RWPE2 (cell line): ENCODE measurements around the gene HSPB9.
A peak's percentile ranks its signal among the peaks of the same experiment; 100 is the strongest.

Source experiments
- ATAC-seq: fragments of 200-7000 bp; cut with Tn5 transposase; 3 replicates; pipeline ENCODE4 v1.9.1; 2021; ENCODE audit warnings: low read depth
- DNase-seq: peaks from one replicate; pipeline ENCODE4 v3.0.0-alpha.2; 2020; ENCODE audit warnings: low spot score
- H3K27ac ChIP-seq: fragments of 450-650 bp; 2 replicates; pipeline ENCODE4 v1.5.1; 2017; ENCODE audit warnings: mild to moderate bottlenecking; ENCODE audit not compliant: poor library complexity, severe bottlenecking
- H3K27me3 ChIP-seq: fragments of 250-450 bp; sonication (Bioruptor Pico); 2 replicates; pipeline ENCODE4 v1.5.1; 2021; ENCODE audit warnings: mild to moderate bottlenecking, moderate library complexity; ENCODE audit not compliant: insufficient read depth, poor library complexity, severe bottlenecking
- H3K36me3 ChIP-seq: fragments of 250-450 bp; sonication (Bioruptor Pico); 2 replicates; pipeline ENCODE4 v1.5.1; 2020; ENCODE audit warnings: low read depth, mild to moderate bottlenecking, moderate library complexity
- H3K4me1 ChIP-seq: fragments of 250-450 bp; sonication (Bioruptor Pico); 2 replicates; pipeline ENCODE4 v1.5.1; 2021; ENCODE audit warnings: mild to moderate bottlenecking, moderate library complexity; ENCODE audit not compliant: insufficient read depth, poor library complexity, severe bottlenecking
- H3K4me3 ChIP-seq: fragments of 250-450 bp; sonication (Bioruptor Pico); 2 replicates; pipeline ENCODE4 v1.5.1; 2021; ENCODE audit warnings: mild to moderate bottlenecking, moderate library complexity; ENCODE audit not compliant: severe bottlenecking
- H3K9me3 ChIP-seq: fragments of 250-450 bp; sonication (Bioruptor Pico); 2 replicates; pipeline ENCODE4 v1.5.1; 2021; ENCODE audit warnings: mild to moderate bottlenecking, moderate library complexity; ENCODE audit not compliant: severe bottlenecking
- TF ChIP-seq, protein P1 (sequence below): fragments of 450-650 bp; IDR thresholded peaks from one replicate; pipeline ENCODE4 v1.5.1; 2017; ENCODE audit warnings: mild to moderate bottlenecking, moderate library complexity; ENCODE audit not compliant: poor library complexity, severe bottlenecking

HSPB9 gene

DNA sequence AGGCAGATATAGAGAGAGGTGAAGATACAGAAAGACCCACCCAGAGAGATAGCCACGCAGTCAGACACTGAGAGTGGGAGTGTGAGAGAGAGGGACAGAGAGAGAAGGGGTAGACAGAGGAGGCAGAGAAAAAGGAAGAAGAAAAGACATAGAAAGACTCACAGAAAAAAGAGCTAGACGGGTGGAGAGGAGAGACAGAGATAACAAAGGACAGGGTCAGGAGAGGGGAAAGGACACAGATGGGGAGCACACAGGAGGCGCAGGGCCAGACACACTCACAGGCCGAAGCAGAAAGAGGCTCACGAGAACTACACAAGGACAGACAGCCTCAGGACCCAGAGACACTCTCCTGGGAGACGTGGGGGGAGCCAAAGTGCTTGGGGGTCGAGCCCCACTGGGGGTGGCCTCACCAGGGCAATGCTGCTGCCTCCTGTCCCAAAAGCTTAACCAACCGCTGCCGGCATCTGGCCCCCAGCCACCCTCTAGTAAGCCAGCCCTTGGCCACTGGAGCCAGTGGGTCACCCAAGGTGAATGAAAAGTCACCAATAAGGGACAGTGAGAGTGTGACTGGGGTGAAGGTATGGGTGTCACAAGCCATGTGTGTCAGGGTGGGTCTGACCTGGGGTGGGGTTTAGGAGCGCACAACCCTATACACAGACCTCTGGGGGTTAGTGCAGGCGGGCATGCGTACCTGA, 28.1 kb upstream of the HSPB9 start:
- ATAC-seq (no peak), DNase-seq (no peak)
- H3K27me3 ChIP-seq, result peaks cover 11% of the 10 kb centered on the region
- TF ChIP-seq, protein P1, sequence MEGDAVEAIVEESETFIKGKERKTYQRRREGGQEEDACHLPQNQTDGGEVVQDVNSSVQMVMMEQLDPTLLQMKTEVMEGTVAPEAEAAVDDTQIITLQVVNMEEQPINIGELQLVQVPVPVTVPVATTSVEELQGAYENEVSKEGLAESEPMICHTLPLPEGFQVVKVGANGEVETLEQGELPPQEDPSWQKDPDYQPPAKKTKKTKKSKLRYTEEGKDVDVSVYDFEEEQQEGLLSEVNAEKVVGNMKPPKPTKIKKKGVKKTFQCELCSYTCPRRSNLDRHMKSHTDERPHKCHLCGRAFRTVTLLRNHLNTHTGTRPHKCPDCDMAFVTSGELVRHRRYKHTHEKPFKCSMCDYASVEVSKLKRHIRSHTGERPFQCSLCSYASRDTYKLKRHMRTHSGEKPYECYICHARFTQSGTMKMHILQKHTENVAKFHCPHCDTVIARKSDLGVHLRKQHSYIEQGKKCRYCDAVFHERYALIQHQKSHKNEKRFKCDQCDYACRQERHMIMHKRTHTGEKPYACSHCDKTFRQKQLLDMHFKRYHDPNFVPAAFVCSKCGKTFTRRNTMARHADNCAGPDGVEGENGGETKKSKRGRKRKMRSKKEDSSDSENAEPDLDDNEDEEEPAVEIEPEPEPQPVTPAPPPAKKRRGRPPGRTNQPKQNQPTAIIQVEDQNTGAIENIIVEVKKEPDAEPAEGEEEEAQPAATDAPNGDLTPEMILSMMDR, result no peak
- no peak overlapping the region for H3K4me3 ChIP-seq
- no peaks in the 10 kb centered on the region for H3K4me1 ChIP-seq
- H3K36me3 ChIP-seq, result no peaks in the 10 kb centered on the region
- H3K9me3 ChIP-seq, result no peaks in the 10 kb centered on the region
- no peak overlapping the region for H3K27ac ChIP-seq

DNA sequence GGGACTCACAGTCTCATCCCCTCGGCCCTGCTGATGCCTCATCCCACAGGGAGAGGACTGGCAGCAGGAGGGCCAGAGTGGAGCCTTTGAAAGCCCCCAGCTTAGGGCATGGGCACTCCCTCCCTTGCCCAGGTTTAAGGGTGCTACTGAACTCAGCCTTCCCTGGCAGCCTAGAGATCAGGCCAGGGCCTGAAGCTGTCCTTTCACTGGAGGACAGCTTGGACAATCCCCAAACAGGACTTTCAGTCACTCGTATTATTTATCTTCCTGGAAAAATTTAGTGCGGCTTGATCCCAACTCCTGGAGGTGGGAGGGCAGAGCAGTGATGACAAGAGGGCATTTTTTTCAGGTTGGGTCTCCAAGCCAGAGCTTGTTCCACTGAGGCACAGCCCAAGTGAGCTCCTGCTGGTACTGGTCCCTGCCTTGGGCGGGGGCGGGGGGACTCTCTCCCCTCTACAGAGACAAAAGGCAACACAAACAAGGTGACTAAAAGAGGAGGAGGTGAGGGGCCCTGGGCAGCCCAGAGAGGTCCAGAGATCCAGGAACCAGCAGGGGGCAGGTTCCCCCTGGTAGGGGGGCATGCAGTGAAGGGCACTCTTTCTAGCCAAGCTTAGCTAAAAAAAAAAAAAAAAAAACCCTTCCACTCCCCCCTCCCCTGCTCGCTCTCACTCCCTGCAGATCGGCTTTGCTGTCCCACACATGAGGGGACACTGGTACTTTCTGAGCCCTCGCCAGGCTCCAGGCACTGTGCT, 26.1 kb upstream of the HSPB9 start:
- H3K4me1 ChIP-seq, result no peaks in the 10 kb centered on the region
- TF ChIP-seq, protein P1, result no peak
- DNase-seq, result no peak

DNA sequence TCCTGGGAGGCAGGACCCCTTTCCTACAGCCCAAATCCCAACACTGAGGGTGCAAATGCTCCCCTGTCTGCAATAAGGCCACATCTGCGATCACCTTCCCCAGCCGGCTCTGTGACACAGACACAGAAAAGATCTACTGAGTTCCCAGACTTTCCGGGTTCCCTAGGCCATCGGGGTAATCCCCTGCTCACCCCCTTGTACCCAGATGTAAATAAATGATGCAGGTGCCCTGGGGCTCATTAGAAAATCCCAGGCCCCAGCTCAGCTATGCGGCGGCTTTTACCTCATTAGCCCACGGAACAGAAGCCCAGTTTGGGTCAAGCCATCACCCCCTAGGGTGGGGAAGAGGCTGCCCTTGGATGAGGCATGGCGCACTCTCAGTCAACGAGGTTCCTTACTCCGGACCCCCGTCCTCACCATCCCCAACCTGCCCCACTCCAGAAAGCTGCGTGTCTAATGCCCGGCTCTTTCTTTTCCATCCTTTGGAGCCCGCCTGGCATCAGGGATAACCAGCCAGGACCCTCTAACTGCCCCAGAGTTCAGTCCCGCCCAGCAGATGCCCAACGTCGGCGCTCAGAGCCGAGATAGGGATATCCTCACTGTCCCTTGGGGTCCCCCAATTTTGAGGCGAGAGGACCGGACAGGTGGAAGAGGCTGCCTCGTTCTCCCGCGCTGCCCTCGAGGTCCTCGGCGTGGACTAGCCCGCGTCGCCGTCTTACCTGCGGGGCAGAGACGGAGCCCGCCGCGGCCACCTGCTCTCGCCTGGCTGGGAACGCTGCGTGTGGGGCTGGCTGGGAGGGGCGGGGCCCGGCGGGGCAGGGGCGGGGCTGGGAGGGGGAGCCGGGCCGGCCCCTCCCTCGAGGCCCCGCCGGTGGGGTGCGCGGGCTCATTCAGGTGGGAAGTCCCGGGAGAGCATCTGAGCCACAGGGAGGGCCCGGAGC, 24.6 kb upstream of the HSPB9 start, which contains the start of gene ZNF385C:
Gene ZNF385C (minus strand): TSS at position 783 of the 941 bp plus-strand sequence. CDS start 35,417 bp downstream, outside the sequence.
- TF ChIP-seq, protein P1, result no peak
- ATAC-seq, result peak; percentile 56
- H3K9me3 ChIP-seq, result no peaks in the 10 kb centered on the region
- H3K36me3 ChIP-seq, result no peaks in the 10 kb centered on the region
- no peak for DNase-seq
- no peak within 1 kb of the TSS for H3K27ac ChIP-seq
- no peak within 1 kb of the TSS for H3K4me3 ChIP-seq
- peaks cover 11% of the 10 kb centered on the region for H3K27me3 ChIP-seq
- no peaks in the 10 kb centered on the region for H3K4me1 ChIP-seq

More for the DNA sequence above, 26.1 kb upstream of the HSPB9 start:
- no peak overlapping the region for H3K27ac ChIP-seq
- no peaks in the 10 kb centered on the region for H3K9me3 ChIP-seq
- peaks cover 11% of the 10 kb centered on the region for H3K27me3 ChIP-seq
- no peak for ATAC-seq
- no peak overlapping the region for H3K4me3 ChIP-seq
- no peaks in the 10 kb centered on the region for H3K36me3 ChIP-seq

DNA sequence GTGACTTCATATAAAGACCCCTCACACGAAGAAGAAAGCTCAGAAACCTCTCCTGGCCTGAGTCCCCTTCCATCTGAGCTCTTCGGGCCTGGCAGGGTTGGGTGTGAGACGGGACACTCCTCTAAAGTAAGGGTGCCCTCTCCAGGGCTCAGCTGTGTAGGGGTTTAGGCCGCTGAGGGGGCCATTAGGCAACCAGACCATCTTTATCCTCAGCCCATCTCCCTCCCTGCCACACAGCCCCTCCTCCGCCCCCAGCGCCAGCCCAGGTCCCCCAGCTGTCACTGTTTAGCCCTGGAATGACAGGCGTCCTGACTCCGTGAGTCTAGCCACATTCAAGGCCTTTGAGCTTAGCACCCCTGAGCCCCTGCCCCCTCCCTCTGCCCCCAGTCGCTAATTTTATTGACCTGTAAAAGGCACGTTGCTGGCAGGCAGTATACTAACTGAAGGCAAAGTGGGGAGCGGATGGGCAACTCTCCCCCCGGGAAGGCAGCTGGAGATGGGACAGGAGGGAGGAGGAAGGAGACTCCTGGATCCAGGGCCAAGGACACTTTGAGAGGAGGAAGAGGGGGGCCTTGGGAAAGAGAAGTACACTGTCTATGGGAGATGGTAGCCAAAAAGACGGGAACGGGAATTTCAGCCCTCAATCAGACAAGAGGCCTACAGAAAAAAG, 23.7 kb upstream of the HSPB9 start:
- TF ChIP-seq, protein P1, result no peak
- Histone ChIP-seq H3K4me3 (no peak overlapping the region), H3K27ac (no peak overlapping the region), H3K36me3 (no peaks in the 10 kb centered on the region), H3K9me3 (no peaks in the 10 kb centered on the region), H3K27me3 (peaks cover 11% of the 10 kb centered on the region), H3K4me1 (no peaks in the 10 kb centered on the region)
- ATAC-seq (peak; percentile 18; the same call in 1 of the 3 replicates), DNase-seq (no peak)
